ENCODE measurements around the gene HSPA4L. TPM values are rescaled to one million over a fixed set of nuclear protein-coding genes. Genes with fewer than 3 reads are reported as not detected.

The HSPA4L gene
- total and polyA plus RNA-seq, 2 donors = 1.7 to 4.5 TPM

- Histone ChIP-seq H3K27ac (ENCODE audit: low read depth) (no peak overlapping the region), H3K4me1 (ENCODE audit: insufficient read depth) (no peaks in the 10 kb centered on the region), H3K4me3 (ENCODE audit: low read depth, low read length) (no peak overlapping the region), H3K36me3 (ENCODE audit: insufficient read depth) (no peaks in the 10 kb centered on the region)
- WGBS = 87% methylated on average over 1 of the region's 1 CpG
- no peak for DNase-seq (ENCODE audit: extremely low spot score)
Measured at GRCh38 chr4:127857641-127858040, 75.5 kb downstream of the HSPA4L start.

- WGBS = 84% methylated on average over 2 of the region's 2 CpGs
- no peaks in the 10 kb centered on the region for H3K4me1 ChIP-seq (ENCODE audit: insufficient read depth)
- H3K4me3 ChIP-seq (ENCODE audit: low read depth, low read length) = no peak overlapping the region
- no peak for DNase-seq (ENCODE audit: extremely low spot score)
- H3K36me3 ChIP-seq (ENCODE audit: insufficient read depth) = no peaks in the 10 kb centered on the region
- H3K27ac ChIP-seq (ENCODE audit: low read depth) = no peak overlapping the region
Measured at GRCh38 chr4:127868196-127868595, 86.1 kb downstream of the HSPA4L start.

- Histone ChIP-seq H3K4me1 (ENCODE audit: insufficient read depth) (no peaks in the 10 kb centered on the region), H3K36me3 (ENCODE audit: insufficient read depth) (no peaks in the 10 kb centered on the region), H3K4me3 (ENCODE audit: low read depth, low read length) (no peak overlapping the region), H3K27ac (ENCODE audit: low read depth) (no peak overlapping the region)
- no peak for DNase-seq (ENCODE audit: extremely low spot score)
Measured at GRCh38 chr4:127870281-127870680, 88.2 kb downstream of the HSPA4L start.

GRCh38 chr4:127870688-127871087, 88.6 kb downstream of the HSPA4L start:
- no peak overlapping the region for H3K4me3 ChIP-seq (ENCODE audit: low read depth, low read length)
- H3K4me1 ChIP-seq (ENCODE audit: insufficient read depth) = no peaks in the 10 kb centered on the region
- H3K36me3 ChIP-seq (ENCODE audit: insufficient read depth) = no peaks in the 10 kb centered on the region
- no peak for DNase-seq (ENCODE audit: extremely low spot score)
- 36% methylated on average over 3 of the region's 3 CpGs for WGBS
- no peak overlapping the region for H3K27ac ChIP-seq (ENCODE audit: low read depth)

GRCh38 chr4:127875791-127876190, 93.7 kb downstream of the HSPA4L start:
- H3K36me3 ChIP-seq (ENCODE audit: insufficient read depth) = no peaks in the 10 kb centered on the region
- DNase-seq (ENCODE audit: extremely low spot score) = no peak
- no peaks in the 10 kb centered on the region for H3K4me1 ChIP-seq (ENCODE audit: insufficient read depth)
- no peak overlapping the region for H3K27ac ChIP-seq (ENCODE audit: low read depth)
- H3K4me3 ChIP-seq (ENCODE audit: low read depth, low read length) = no peak overlapping the region

- peak; percentile 92 for DNase-seq (ENCODE audit: extremely low spot score)
- H3K4me3 ChIP-seq (ENCODE audit: low read depth, low read length) = peak within 1 kb of the TSS; percentile 81
- under 1% methylated on average over 70 of the region's 70 CpGs for WGBS
- peak within 1 kb of the TSS; percentile 11 for H3K27ac ChIP-seq (ENCODE audit: low read depth)
- H3K36me3 ChIP-seq (ENCODE audit: insufficient read depth) = no peaks in the 10 kb centered on the region
- no peaks in the 10 kb centered on the region for H3K4me1 ChIP-seq (ENCODE audit: insufficient read depth)
Measured at GRCh38 chr4:127880763-127881562, 98.8 kb downstream of the HSPA4L start, which contains the start of gene PLK4. Gene PLK4, plus strand, starts transcription at chr4:127880893. Its CDS starts 242 bp downstream, at chr4:127881135.

GRCh38 chr4:127881563-127881864, 99.4 kb downstream of the HSPA4L start:
- Histone ChIP-seq H3K4me3 (ENCODE audit: low read depth, low read length) (peak overlapping the region; percentile 81), H3K27ac (ENCODE audit: low read depth) (no peak overlapping the region), H3K36me3 (ENCODE audit: insufficient read depth) (no peaks in the 10 kb centered on the region), H3K4me1 (ENCODE audit: insufficient read depth) (no peaks in the 10 kb centered on the region)
- DNase-seq (ENCODE audit: extremely low spot score) = peak; percentile 7
- under 1% methylated on average over 7 of the region's 7 CpGs for WGBS

- no peaks in the 10 kb centered on the region for H3K36me3 ChIP-seq (ENCODE audit: insufficient read depth)
- H3K4me3 ChIP-seq (ENCODE audit: low read depth, low read length) = no peak overlapping the region
- DNase-seq (ENCODE audit: extremely low spot score) = no peak
- no peaks in the 10 kb centered on the region for H3K4me1 ChIP-seq (ENCODE audit: insufficient read depth)
- H3K27ac ChIP-seq (ENCODE audit: low read depth) = no peak overlapping the region
- 84% methylated on average over 1 of the region's 1 CpG for WGBS
Measured at GRCh38 chr4:127888559-127888958, 106.4 kb downstream of the HSPA4L start.

GRCh38 chr4:127889903-127890302, 107.8 kb downstream of the HSPA4L start:
- no peak overlapping the region for H3K4me3 ChIP-seq (ENCODE audit: low read depth, low read length)
- no peaks in the 10 kb centered on the region for H3K4me1 ChIP-seq (ENCODE audit: insufficient read depth)
- H3K36me3 ChIP-seq (ENCODE audit: insufficient read depth) = no peaks in the 10 kb centered on the region
- WGBS = 62% methylated on average over 3 of the region's 3 CpGs
- DNase-seq (ENCODE audit: extremely low spot score) = no peak
- no peak overlapping the region for H3K27ac ChIP-seq (ENCODE audit: low read depth)

Other genes starting within 250 kb of the HSPA4L start
- 33.6 TPM for gene INTU, start 149.4 kb upstream of the HSPA4L start, total RNA-seq
- 3.1 TPM for gene INTU, start 149.4 kb upstream of the HSPA4L start, polyA plus RNA-seq
- not detected for gene SLC25A31, start 51.9 kb upstream of the HSPA4L start, total RNA-seq
- gene SLC25A31, start 51.9 kb upstream of the HSPA4L start, polyA plus RNA-seq = not detected
- 21.6 TPM for gene PLK4, start 98.6 kb downstream of the HSPA4L start, total RNA-seq
- 1.5 TPM for gene PLK4, start 98.6 kb downstream of the HSPA4L start, polyA plus RNA-seq
- gene MFSD8, start 182.9 kb downstream of the HSPA4L start, total RNA-seq = 64.4 TPM
- gene MFSD8, start 182.9 kb downstream of the HSPA4L start, polyA plus RNA-seq = 8.9 TPM
- 19.5 TPM for gene ABHD18, start 183.1 kb downstream of the HSPA4L start, total RNA-seq
- 4.4 TPM for gene ABHD18, start 183.1 kb downstream of the HSPA4L start, polyA plus RNA-seq